DMS79 treated with DMSO at 0.1 percent for 48 hours (cell line): Measurements from ENCODE around the gene BIVM.

Experiments
- DNase-seq: peaks from one replicate; lab custom pipeline; 2025; lab: John Stamatoyannopoulos, UW

Gene BIVM

DNA sequence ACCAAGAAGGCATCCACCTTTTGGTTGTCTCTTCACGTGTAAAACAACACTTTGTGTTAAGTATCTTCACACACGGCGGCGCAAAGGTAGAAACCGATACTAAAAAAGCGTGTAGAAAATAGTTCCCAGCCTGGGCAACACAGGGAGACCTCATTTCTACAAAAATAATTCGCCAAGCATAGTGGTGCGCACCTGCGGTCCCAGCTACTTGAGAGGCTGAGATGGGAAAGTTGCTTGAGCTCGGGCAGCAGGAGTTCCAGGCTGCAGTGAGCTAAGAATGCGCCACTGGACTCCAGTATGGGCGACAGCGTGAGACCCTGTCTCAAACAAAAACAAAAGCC lies 46.3 kb downstream of the BIVM start:
- no peak for DNase-seq

DNA sequence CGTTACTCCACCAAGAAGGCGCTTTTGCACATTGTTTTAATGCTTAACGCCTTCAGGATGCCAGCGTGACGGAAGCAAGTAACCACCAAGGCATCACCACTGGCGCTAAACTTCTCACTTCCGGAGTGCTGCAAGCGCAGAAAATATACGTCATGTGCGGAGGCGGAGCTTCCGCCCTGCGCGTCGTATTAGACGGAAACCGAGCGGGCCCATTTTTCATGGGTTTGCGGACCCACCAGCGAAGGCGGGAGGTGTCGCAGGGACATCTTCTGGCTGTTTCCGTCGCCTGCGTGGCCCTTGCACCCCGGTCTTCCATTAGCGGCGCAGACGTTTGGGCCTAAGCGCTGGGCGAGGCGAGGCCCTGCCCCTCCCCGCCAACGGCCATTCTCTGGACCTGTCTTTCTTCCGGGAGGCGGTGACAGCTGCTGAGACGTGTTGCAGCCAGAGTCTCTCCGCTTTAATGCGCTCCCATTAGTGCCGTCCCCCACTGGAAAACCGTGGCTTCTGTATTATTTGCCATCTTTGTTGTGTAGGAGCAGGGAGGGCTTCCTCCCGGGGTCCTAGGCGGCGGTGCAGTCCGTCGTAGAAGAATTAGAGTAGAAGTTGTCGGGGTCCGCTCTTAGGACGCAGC lies 46.8 kb downstream of the BIVM start, which contains the start of gene ERCC5:
Gene ERCC5, plus strand, starts transcription at position 403 of the 631 bp plus-strand sequence. CDS start 235 bp downstream, outside the sequence.
- peak; percentile 98 for DNase-seq

DNA sequence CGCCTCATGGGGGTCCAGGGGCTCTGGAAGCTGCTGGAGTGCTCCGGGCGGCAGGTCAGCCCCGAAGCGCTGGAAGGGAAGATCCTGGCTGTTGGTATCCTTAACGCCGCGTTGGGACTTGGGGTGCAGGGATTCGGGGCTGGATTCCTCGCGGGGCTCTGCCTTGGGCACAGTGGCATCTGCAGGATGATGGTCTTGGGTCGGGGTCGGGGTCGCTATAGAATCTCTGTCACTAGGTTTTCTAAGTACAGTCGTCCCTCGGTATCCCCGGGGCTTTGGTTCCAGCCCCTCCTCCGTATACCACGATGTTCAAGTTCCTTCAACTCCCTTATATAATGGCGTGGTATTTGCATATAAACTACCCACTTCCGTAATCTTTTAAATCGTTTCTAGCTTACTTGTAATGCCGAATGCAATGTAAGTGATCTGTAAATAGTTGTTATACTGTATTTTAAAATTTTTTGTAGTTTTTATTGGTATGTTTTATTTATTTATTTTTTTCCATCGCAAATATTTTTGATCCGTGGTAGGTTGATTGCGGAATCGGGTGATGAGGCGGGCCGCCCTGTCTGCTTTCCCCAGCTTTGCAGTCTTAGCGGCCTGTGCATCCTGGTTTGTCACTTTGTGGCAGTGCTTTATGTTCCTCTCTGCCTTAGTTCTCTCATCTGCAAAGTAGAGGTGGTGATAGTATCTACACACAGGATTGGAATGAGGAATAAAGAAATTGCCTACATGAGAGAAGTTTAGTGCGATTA lies 47.5 kb downstream of the BIVM start:
- peak; percentile 68 for DNase-seq

DNA sequence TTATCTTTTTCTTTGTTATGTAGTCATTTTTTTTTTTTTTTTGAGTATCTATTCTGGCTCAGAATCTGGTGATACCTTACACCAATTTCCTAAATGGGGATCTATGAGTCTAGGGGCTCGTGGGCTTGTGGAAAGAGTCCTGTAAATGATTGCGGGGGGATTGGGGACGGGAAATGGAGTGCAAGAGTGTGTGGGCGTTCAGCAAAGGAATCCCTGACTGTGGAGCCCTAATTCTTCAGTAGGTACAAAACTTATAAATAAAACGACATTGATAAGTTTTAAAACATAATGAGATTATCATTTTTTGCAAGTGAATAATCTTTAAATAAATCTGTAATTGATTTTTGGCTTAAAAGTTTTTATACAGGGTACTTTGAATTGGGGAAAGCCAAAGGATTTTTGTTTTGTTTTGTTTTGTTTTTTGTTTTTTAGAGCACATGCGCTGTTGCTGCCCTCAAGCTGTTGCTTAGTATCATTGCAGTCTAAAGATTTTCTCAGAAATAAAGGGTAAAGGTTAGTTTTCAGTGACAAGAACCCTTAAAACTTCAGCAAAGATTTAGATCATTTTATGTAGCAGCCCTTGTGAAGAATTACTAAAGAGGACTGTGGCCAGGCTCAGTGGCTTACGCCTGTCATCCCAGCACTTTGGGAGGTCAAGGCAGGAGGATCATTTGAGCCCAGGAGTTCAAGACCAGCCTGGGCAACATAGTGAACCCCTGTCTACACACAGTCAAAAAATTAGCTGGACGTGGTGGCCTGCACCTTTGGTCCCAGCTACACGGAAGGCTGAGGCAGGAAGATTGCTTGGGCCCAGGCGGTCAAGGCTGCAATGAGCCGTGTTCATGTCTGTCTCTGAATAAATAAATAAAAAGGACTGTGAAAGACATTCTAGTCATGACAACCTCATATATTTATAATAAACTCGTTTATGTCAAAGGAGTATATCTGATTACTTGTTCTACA lies 48.6 kb downstream of the BIVM start:
- peak; percentile 85 for DNase-seq

DNA sequence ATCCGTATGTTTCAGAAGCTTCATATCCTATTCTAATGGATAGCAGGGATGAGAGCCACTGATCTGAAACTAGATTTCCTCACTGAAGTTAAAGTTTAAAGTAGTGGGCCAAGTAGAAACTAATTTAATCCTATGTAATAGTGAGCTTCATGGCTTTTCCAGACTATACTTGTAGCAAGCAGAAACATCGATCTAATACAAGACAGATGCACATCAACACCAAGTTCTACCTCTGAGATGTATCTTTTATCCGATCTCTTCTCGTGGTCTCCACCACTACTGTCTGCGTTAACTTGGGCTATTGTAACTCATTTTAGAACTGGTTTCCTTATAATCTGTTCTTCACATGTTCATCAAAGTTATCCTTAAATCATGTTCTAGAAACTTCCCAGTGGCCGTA lies 50.0 kb downstream of the BIVM start:
- DNase-seq: no peak

DNA sequence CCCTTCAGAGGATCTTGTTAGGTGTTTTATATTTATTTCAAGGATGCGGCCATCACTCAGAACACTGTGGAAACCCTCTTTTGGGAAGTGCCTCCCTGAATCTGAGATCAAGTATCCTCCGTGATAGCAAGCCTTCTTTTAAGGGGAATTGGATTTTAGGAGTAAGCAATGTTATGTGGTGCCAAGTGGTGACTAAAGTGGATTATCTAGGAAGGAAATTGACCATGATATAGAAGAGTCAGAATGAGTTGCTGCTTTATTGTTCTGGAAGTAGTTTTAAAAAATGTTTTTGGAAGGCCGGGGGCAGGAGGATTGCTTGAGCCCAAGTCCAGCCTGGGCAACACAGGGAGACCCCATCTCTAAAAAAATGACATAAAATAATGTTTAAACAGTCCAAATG lies 53.6 kb downstream of the BIVM start:
- no peak for DNase-seq

DNA sequence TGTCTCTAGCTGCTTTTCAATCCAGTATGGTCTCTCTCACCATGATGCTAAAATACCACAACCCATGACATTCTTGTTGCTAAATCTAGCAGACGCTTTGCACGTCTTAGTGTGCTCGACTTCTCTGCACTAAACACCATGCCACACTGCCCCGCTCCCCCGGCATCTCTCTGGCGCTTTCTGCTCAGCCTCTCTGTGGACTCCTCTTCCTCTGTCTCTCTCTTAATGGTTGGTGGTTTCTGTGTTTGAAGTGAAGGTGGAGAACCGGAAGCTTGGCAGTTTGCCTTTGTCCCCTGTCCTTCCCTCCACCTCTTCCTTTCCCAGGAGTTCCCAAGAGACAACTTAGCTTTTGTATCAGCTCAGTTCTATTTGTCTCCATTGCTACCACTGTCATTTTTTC lies 55.8 kb downstream of the BIVM start:
- DNase-seq: no peak

DNA sequence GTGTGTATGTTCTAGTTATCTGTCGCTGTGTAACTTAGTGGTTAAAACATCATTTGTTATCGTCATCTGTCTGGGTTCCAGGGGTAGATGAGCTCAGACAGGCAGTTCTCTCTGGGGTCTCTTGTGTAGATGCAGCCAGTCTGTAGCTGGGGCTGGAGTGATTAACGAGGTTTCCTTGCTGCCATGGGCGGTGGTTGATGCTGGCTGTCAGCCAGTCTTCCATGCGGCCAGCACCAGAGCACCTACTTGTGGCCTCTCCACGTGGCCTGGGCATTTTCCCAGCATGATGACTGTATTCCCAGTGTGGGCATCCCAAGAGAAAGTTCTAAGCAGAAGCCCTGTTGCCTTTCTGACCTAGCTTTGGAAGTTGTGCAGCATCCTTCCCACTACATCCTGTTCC lies 57.6 kb downstream of the BIVM start:
- DNase-seq: no peak

DNA sequence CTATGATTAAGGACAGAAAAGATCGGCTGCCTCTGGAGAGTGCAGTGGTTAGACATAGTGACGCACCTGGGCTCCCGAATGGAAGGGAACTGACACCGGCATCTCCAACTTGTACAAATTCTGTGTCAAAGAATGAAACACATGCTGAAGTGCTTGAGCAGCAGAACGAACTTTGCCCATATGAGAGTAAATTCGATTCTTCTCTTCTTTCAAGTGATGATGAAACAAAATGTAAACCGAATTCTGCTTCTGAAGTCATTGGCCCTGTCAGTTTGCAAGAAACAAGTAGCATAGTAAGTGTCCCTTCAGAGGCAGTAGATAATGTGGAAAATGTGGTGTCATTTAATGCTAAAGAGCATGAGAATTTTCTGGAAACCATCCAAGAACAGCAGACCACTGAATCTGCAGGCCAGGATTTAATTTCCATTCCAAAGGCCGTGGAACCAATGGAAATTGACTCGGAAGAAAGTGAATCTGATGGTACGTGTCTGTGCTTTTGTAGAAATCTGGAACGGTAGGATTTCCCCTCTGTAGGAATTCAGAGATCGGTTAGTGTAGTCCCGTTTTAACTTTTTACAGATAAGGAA lies 63.8 kb downstream of the BIVM start:
- DNase-seq: no peak

DNA sequence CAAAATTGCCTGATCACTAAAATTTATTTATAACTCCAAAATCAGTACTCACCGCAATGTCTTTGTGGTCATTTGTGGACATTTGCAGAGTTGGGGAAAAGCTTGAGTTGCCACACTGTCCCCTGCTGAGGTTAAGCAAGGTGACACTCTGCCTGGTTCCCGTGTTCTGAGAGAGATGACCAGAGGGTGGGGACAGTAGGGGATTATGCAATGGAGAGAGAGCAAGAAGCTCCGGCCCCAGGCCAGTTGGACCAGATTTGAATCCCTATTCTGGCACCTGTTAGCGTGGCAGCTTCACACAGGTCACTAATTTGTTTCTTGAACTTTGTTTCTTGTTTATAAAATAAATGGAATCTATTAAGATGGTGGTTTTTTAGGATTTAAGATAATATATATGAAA lies 64.7 kb downstream of the BIVM start:
- DNase-seq: no peak

DNA sequence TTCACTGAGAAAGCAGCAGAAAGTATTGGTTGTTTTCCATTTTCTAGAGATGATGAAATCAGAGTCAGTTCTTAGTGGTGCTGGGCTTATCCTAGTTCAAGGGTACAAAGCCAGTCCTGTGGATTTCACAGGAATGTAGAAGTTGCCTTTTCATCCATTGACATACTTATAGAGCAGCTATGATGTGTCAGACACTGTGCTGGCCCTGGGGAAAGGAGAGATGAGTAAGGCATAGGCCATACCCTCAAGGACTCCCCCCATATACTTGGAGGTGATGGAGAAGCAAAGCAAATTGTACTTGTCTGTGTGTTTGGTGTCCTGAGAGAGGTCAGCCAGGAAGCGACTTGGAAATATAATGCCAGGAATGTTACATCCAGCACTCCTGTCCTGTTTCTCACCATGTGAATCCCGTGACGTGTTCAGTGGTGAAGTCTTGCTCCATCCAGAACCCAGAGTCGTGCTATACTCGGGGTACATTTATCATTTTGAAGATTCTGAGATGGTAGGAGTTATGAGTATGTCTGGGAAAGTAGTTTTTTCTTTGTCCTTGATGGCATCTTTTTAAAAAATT lies 69.5 kb downstream of the BIVM start:
- DNase-seq: no peak

DNA sequence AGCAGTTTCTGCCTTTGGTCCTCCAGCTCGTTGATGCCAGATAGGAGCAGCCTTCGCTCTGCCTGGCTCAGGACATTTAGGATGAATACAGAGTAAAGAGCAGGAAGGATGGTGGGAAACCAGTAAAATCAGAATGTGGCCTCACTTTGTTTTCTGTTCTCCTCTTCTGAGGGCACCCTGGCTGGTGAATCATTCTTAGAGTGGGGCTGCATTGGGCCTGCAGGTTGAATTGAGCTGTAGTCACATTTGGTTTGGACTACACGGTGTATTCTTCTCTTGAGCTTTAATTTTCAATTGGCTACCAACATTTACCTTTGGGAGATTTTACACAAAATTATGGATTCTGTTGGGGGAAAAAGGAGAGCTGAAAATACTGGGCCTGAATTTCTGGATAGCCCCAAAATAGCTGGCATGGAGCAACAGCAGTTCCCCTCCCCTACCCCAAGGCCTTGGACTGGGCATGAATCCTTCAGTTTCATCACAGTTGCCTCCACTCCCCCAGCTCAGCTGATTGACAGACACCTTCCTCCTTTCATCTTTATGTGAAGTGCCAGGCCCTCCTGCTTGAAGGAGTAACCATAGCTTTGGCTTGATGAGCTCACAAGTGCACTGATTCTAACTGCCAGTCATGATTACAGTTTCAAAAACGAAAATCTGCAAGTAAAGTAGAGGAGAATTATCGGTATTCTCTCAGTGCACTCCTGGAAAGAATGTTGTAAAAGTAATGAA lies 71.2 kb downstream of the BIVM start:
- DNase-seq: no peak

DNA sequence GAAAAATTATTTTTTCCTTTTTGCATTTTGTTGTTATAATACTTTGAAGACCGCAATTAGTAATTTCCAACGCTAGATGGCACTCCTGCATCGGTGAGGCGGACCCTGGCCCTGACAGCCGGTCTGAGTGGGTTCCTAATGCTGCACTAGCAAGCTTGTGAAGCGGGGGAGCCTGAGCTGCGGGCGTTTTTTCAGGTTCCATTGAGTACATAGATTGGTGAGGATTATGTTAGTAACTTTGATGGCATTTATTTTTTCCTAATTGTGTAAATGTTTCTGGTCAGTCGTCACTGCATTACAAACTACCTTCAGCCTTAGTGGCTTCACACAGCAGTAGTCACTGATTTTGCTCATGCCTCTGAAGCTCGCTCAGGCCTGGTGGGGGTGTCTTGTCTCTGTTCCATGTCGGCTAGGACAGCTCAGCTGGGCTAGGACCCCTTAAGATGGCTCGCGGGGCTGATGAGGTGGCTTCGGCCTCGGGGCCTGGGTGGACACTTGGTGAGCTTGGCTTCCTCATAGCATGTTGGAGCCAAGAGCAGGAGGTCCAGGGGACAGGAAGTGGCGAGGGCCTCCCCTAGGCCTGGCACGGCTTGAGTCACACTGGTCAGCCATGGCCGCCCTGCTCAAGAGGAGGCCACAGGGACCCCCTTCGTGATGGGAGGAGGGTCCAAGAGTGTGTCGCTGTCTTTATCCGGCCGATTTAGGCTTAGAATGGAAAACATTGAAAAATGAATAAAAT lies 71.9 kb downstream of the BIVM start:
- peak; percentile 68 for DNase-seq

DNA sequence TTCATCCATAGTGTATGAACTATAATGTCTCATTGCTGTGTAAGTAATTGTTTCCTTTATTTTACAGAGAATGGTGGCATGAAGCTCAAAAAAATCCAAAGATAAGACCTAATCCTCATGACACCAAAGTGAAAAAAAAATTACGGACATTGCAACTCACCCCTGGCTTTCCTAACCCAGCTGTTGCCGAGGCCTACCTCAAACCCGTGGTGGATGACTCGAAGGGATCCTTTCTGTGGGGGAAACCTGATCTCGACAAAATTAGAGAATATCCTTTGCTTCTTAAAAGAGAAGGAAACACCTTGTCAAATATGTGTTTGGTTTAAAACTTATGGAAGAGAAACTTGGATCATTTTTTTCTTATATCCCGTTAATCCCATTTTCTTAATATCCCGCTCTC lies 73.2 kb downstream of the BIVM start:
- no peak for DNase-seq

DNA sequence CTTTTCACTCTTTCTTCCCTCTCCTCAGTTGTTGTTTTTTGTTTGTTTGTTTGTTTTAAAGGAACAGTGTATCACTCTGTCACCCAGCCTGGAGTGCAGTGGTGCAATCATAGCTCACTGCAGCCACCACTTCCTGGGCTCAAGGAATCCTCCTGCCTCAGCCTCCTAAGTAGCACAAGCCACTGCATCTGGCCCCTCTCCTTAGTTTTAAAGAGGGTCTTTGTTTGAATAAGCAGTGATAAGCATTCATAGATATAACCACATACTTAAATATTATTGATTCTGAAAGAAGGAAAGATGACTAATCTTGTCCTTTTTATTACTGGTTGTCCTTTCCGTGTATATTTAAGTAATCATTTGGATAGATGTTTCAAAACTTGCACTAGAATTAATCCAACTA lies 73.6 kb downstream of the BIVM start:
- DNase-seq: no peak

DNA sequence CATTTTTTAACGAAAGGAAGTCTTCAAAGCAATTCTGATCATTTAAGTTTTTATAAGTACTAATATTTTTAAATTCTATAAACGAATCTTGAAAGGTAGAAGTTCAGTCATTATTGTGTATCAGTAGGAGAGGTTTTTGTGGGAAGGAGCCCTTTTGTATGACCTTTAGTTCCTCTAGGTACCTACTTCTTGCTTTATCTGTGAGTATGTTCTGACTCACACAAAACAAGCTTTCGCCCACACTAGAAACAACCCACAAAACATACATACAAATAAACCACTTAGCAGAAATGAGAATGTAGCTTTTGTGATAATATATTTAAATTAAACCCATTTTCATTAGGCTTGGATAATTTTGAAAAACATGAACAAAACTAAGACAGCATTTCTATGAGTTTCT lies 74.7 kb downstream of the BIVM start:
- no peak for DNase-seq

DNA sequence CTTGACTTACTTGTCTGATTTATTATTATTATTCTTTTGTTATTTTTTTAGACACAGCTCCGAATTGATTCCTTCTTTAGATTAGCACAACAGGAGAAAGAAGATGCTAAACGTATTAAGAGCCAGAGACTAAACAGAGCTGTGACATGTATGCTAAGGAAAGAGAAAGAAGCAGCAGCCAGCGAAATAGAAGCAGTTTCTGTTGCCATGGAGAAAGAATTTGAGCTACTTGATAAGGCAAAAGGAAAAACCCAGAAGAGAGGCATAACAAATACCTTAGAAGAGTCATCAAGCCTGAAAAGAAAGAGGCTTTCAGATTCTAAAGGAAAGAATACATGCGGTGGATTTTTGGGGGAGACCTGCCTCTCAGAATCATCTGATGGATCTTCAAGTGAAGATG lies 76.3 kb downstream of the BIVM start:
- DNase-seq: no peak

DNA sequence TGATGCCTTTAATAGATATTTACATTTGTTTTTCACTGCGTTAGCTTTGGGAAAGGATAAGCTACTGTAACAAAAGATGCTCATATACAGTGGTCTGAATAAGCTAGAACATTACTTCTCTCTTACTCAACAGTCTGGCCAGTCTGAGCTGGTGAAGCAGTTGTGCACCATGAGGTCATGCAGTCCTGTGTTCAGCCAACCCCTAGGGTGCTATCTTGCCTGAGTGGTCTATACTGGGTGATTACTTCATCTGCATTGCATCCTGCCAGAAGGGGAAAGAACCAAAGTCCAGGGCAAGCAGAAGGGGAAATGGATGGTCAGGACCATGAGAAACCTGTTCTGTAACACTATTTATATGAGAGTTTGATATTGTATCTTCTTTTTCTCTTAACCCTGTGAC lies 78.4 kb downstream of the BIVM start:
- DNase-seq: no peak

DNA sequence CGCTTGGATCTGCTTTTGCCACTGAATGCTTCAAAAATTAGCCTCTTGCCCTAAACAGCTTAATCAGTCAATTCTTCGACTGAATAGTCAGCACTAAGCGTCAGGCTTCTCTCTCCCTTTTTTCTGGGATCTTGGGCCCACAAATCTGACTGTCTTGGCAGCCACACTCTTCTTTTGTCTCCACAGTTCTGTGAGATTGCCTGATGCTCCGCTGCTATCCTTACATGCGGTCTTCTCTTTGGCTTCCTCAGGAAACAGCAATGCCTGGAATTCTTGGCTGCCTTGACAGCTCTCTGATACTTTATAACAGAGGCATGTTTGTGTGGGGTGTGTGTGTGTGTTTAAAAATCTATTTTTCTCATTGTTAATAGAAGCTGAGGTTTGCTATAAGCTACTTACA lies 79.6 kb downstream of the BIVM start:
- DNase-seq: no peak

DNA sequence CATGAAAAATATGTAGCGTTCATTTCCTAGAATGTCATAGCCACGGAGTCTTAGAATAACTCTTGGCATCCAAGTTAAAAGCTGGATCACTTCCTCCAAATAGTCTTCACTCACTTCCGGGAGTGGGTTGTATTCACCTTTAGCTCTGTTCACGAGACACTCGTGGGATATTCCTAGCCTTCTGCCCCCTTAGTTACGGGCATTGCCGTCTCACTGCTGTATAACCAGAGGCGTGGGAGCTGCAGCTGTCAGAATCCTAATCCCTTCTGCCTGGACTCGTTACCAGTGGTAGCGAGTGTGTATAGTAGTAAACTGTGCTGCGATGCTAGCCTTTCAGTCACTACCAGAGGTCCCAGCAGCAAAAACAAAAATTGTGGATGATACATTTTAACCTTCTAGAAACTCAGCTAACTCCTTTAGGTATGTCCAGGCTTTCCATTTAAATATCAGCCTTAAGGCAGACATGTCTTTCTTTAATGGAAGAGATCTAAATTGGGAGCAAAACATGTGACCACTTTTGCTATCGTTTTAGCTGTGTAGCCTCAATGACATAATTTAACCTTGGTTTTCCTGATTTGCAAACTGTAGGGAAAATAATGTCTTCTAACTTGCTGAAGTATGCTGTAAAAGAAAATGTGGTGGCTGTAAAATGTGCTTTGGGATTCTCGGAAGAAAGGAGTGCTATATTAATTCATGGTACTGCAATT lies 81.0 kb downstream of the BIVM start:
- DNase-seq: no peak
